ENCODE data around the gene POC1A. TPM values are rescaled to one million over a fixed set of nuclear protein-coding genes. Genes with fewer than 3 reads are reported as not detected.

The POC1A gene
- total RNA-seq, 1 donor from 2014 or later, result 1.2 TPM

DNA sequence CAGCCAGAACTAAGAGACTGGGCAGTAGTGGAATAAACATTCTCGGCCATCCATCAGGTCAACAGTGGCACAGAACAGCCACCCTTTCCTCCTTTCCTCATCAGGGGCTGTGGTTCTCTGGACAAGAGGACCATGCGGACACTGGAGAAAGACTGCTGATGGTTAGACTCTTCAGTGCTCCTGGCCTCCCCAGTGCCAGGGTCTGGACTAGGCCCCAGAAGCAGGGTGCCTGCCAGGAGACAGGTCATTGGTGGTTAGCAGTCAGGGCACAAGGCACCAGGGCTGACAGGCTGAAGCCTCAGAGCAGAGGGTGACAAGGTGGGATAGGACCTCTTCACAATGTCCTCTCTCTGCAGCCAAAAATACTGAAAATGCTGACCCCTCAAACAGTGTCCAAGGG lies 30.1 kb downstream of the POC1A start:
- Histone ChIP-seq H3K27ac (replicated peaks) (no peak overlapping the region), H3K36me3 (no peaks in the 10 kb centered on the region)
- intact Hi-C loops (cut with micrococcal nuclease), result no loop called here

DNA sequence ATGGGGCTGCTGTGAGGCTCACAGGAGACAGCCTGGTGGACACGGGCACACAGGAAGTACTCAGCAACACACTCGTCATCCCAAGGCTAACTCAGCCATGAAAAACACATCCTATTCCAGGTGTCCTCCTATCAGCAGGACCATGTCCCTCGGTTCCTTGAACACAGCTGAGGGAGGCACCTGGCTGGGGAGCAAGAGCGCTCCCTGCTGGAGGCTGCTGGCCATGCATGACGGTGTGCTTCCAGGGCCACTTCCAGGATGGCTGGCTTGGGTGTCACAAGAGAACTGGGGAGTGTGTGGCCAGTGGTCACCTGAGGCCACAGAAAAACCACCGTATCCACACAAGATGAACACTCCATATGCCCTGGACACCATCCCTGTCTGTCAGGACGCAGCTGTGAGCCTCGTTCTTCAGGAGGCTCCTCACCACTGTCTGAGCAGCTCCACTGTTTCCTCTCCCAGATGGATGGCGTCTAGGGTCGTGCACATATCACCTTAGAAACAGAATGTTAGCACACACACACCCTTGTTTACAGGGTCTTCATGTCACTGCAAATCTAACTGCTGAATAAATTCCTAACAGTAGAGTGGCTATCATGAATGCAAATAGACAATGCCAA lies 31.0 kb downstream of the POC1A start:
- Histone ChIP-seq H3K36me3 (no peaks in the 10 kb centered on the region), H3K27ac (replicated peaks) (peak overlapping the region; percentile 87), H3K9me3 (replicated peaks) (no peaks in the 10 kb centered on the region), H3K4me1 (peaks cover 36% of the 10 kb centered on the region), H3K4me3 (no peak overlapping the region), H3K27me3 (ENCODE audit: low read depth) (no peaks in the 10 kb centered on the region)
- TF ChIP-seq, protein P1, sequence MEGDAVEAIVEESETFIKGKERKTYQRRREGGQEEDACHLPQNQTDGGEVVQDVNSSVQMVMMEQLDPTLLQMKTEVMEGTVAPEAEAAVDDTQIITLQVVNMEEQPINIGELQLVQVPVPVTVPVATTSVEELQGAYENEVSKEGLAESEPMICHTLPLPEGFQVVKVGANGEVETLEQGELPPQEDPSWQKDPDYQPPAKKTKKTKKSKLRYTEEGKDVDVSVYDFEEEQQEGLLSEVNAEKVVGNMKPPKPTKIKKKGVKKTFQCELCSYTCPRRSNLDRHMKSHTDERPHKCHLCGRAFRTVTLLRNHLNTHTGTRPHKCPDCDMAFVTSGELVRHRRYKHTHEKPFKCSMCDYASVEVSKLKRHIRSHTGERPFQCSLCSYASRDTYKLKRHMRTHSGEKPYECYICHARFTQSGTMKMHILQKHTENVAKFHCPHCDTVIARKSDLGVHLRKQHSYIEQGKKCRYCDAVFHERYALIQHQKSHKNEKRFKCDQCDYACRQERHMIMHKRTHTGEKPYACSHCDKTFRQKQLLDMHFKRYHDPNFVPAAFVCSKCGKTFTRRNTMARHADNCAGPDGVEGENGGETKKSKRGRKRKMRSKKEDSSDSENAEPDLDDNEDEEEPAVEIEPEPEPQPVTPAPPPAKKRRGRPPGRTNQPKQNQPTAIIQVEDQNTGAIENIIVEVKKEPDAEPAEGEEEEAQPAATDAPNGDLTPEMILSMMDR (IDR thresholded peaks at IDR 0.05; ENCODE audit: borderline replicate concordance), result peak; percentile 97
- intact Hi-C loops (cut with micrococcal nuclease), result loop anchor here (1.0 kb wide), 1 partner anchor 119 kb away; no protein-coding TSS in a partner anchor
- peak; percentile 66 for DNase-seq

More for the DNA sequence above, 30.1 kb downstream of the POC1A start:
- no peaks in the 10 kb centered on the region for H3K9me3 ChIP-seq (replicated peaks)
- TF ChIP-seq, protein P1 (IDR thresholded peaks at IDR 0.05; ENCODE audit: borderline replicate concordance), result no peak
- no peak overlapping the region for H3K4me3 ChIP-seq
- no peak for DNase-seq
- H3K27me3 ChIP-seq (ENCODE audit: low read depth), result no peaks in the 10 kb centered on the region
- peaks cover 38% of the 10 kb centered on the region for H3K4me1 ChIP-seq

DNA sequence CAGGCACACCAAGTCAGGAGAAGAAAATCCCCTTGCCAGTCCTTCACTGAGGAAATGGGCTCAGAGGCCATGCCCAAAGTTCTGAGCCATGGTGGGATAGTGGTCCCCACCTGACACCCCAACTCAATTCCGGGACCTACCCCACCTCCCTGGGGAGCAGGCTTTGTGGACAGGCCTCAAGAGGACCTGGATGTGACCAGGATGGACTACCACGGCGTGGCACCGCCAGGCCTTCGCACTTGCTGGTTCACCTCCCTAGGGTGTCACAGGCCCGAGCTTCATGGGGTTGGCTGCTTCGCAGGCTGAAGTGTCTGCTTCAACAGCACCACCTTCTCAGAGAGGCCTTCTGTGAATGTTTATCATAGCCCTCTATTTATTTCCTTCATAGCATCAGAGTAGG lies 31.7 kb downstream of the POC1A start:
- no peaks in the 10 kb centered on the region for H3K9me3 ChIP-seq (replicated peaks)
- DNase-seq, result no peak
- H3K4me1 ChIP-seq, result peaks cover 34% of the 10 kb centered on the region
- no peaks in the 10 kb centered on the region for H3K27me3 ChIP-seq (ENCODE audit: low read depth)
- no peaks in the 10 kb centered on the region for H3K36me3 ChIP-seq
- peak overlapping the region; percentile 87 for H3K27ac ChIP-seq (replicated peaks)
- intact Hi-C loops (cut with micrococcal nuclease), result no loop called here
- TF ChIP-seq, protein P1 (IDR thresholded peaks at IDR 0.05; ENCODE audit: borderline replicate concordance), result no peak
- no peak overlapping the region for H3K4me3 ChIP-seq

DNA sequence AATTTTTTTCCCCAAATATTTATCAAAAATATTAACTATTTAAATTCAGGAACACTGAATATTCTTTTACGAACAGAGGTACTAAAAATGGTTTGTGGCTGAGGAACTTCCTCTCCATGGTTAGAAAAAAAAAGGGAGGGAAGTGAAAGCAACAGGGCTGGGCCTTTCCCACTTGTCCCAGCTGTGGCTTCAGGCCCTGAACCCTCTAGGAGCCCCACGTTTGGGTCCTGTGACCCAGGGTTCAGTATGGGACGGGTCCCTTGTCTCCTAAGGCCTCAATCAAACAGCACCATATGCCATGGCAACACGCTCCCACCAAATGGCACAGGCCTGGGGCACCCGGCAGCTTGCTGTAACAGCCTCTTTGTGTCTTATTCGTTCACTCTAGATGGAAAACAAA lies 32.4 kb downstream of the POC1A start:
- intact Hi-C loops (cut with micrococcal nuclease), result no loop called here
- no peak for DNase-seq
- TF ChIP-seq, protein P1 (IDR thresholded peaks at IDR 0.05; ENCODE audit: borderline replicate concordance), result no peak
- Histone ChIP-seq H3K4me1 (peaks cover 34% of the 10 kb centered on the region), H3K36me3 (no peaks in the 10 kb centered on the region), H3K4me3 (no peak overlapping the region), H3K9me3 (replicated peaks) (no peaks in the 10 kb centered on the region), H3K27ac (replicated peaks) (peak overlapping the region; percentile 87), H3K27me3 (ENCODE audit: low read depth) (no peaks in the 10 kb centered on the region)

DNA sequence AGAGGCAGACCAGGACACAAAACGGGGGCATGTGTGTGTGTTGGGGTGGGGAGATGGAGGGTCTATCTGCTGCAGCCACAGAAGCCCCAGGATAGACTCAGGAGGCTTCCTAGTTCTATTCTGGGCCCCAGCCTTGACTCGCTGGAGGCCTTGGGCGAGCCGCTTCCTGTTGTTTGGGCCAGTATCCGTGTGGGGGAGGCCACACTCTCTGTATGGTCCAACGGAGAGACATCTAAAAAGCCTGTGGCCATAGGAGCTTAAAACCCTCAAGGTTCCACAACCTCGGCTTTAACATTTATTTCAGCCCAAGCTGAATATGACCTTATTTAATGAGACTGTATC lies 32.8 kb downstream of the POC1A start:
- H3K9me3 ChIP-seq (replicated peaks), result no peaks in the 10 kb centered on the region
- peak; percentile 51 for DNase-seq
- H3K36me3 ChIP-seq, result no peaks in the 10 kb centered on the region
- peaks cover 34% of the 10 kb centered on the region for H3K4me1 ChIP-seq
- H3K4me3 ChIP-seq, result no peak overlapping the region
- TF ChIP-seq, protein P1 (IDR thresholded peaks at IDR 0.05; ENCODE audit: borderline replicate concordance), result no peak
- intact Hi-C loops (cut with micrococcal nuclease), result no loop called here
- no peaks in the 10 kb centered on the region for H3K27me3 ChIP-seq (ENCODE audit: low read depth)
- peak overlapping the region; percentile 87 for H3K27ac ChIP-seq (replicated peaks)

All from left ventricle myocardium inferior (tissue), 1 donor.